GM19193 (cell line): ENCODE measurements around the gene SLC7A11.

Source experiments
- POLR2A ChIP-seq: IDR thresholded peaks from 4 replicates; pipeline ENCODE4 v1.6.1; 2011; ENCODE audit not compliant: insufficient read depth, insufficient read length; ENCODE audit errors: extremely low read depth

Gene SLC7A11

GRCh38 chr4:138251938-138252337 lies 9.8 kb upstream of the SLC7A11 start:
- TF ChIP-seq POLR2A: no peak

GRCh38 chr4:138249132-138249531 lies 7.0 kb upstream of the SLC7A11 start:
- no peak for TF ChIP-seq POLR2A

- TF ChIP-seq POLR2A: no peak
These were observed 5.9 kb upstream of the SLC7A11 start for GRCh38 chr4:138248058-138248457.

GRCh38 chr4:138247643-138248042 lies 5.5 kb upstream of the SLC7A11 start:
- no peak for TF ChIP-seq POLR2A

DNA sequence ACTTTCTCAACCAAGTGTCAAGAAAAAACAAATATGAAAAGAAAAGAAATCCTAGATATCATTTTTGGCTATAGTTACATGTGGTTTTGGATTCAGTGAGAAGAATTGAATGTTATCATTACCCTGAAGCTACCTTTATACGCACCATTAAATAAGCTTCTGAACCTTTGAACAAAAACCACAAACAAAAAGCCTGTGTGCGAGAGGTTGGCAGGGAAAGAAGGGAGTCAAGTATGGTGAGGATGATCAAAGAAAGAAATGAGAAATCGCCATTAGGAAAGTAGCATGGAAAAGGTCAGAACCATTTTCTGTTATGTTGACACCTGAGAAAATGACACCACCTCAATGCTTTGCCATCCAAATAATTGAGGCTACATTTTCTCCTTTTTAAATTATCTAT lies 1.2 kb upstream of the SLC7A11 start:
- no peak for TF ChIP-seq POLR2A

DNA sequence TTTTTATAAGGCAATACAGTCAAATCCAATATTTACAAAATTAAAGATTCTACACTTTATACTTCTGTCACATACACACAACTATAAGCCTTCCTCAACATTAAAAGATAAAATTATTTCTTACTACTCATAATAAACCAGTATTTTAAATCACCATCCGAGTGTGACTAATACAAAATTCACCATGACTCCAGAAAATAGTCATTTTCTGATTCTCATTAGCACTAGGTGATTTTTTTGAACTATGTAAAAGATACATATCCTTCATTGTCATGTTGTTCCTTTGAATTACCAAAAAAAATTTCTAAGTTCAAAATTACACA lies 646 bp upstream of the SLC7A11 start:
- no peak for TF ChIP-seq POLR2A

DNA sequence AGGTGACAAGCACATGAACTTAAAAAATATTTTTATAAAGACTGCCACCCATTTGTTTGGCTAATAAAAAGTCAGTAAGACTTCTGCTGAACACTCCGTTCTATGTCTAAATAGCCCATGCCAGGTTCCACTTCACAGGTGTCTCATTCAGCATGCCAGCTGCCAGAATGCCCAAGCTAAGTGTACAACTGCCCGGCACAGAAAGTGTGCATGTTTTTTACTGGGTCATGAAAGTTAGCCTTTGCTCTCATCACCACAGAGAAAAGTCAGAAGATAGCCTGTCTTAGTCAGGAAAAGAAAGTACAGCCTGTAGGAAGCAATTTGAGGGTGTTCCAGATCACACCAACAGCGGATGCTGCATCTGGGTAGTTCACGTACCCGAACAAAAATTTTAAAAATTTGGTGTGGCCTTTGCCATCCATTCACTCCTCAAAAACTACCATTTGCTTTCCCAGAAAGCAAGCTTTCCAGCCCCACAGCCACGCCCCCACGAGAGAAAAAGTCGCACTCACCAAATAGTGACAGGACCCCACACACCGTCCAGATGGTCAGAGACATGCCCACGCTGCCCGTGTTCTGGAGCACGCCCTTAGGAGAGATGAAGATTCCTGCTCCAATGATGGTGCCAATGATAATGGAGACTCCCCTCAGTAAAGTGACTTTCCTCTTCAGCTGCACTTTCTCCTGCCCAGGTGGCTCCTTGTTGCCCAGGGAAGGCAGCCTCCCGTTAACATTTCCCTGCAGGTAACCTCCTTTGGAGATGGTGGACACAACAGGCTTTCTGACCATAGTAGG lies 671 bp downstream of the SLC7A11 start:
- no peak for TF ChIP-seq POLR2A

DNA sequence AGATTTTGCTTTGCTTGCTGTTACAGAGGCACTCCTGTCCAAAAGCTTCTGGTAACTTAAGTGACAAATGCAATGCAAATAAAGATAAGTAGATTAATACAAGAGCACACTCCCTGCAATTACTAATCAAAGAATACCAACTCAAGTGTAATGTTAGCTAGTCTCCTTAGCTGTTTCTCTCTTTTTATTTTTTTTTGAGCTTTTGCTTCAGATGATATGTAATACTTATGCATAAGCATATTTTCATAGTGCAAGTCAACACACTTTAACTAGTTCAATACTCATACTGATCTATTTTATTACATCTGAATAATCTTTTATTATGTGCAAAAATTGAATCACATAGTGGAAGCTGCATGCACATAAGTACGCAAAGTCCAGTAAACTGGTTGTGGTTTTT lies 2.7 kb downstream of the SLC7A11 start:
- no peak for TF ChIP-seq POLR2A

- no peak for TF ChIP-seq POLR2A
These were observed 3.4 kb downstream of the SLC7A11 start for GRCh38 chr4:138238521-138239292.

DNA sequence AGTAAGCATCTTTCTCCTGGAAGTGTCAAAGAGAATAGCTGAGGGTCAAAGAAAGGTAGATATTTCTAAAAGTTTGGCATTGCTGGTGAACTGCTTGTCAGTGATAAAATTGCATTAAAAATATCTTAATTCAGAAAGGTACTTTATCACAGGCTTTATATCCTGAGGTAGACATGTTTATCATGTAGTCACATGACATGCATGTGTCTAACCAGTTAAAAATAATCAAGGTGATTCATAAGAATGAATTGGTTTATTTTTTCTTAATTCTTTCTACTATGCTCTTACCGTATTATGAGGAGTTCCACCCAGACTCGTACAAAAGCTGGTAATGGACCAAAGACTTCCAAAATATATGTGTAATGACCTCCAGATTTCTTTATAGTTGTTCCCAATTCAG lies 6.1 kb downstream of the SLC7A11 start:
- no peak for TF ChIP-seq POLR2A

DNA sequence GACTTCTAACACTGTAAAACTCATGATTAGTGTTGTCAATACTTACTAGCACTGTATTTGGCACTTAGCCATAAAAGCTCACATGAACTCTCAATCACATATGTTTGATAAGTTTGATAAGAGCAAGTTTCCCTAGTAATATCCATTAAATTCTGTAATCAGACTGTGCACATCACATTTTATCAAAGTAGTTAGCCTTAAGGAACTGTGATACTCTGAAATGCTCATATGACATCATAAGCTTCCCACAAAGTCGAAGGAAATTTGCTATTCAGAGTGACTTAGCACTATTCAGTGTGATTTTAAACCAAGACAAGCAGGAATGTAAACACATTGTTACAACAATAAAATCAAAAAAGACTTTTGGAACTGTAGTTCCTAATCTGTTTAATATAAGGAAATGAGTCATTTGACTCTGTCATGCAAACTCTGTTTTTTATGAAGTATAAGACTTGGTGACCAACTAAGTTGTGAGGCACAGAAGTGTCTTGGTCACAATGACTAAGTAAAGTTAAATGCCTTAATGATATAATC lies 6.7 kb downstream of the SLC7A11 start:
- TF ChIP-seq POLR2A: no peak

DNA sequence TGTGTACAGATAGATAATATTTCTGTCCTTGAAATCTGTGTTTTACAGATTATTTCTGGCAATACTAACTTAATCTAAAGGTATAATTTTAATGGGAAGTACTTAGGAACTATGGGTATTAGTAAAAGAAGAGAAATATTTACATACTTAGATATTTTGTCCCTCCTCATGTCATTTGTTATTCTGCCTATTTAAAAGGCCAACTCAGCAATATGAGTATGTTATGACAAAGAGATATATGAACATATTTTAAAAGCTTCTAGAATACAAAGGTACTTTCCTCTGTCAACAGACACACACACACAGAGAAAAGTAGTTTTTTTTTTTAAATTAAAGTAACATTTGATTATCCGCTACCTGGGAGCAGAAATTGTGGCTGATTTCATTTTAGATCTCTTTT lies 7.9 kb downstream of the SLC7A11 start:
- TF ChIP-seq POLR2A: no peak

DNA sequence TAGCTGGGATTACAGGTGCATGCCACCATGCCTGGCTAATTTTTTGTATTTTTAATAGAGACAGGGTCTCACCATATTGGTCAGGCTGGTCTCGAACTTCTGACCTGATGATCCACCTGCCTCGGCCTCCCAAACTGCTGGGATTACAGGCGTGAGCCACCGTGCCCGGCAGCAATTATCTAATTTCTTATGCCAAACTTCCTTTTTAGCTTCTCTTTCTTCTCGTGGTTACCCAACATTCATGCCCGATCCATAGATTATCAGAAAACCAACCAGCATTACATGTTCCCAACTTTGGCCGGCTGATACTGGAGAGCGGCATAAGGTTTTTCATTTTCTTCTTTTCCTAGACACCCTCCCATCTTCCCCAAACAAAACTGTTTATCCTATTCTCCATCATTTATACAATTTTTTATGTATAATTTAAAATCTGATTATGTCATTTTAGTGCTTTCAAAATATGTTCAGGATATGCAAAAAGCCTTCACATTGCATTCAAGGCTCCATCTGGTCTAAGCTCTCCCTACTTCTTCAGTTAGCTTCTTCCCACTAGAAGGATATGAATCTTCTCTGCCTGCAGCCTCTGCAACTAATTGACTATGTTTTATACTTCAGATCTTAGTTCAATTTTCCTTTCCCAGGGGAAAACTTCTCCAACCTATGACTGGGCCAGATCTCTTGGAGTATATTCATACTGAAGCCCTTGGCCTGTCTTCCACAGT lies 8.7 kb downstream of the SLC7A11 start:
- TF ChIP-seq POLR2A: no peak

DNA sequence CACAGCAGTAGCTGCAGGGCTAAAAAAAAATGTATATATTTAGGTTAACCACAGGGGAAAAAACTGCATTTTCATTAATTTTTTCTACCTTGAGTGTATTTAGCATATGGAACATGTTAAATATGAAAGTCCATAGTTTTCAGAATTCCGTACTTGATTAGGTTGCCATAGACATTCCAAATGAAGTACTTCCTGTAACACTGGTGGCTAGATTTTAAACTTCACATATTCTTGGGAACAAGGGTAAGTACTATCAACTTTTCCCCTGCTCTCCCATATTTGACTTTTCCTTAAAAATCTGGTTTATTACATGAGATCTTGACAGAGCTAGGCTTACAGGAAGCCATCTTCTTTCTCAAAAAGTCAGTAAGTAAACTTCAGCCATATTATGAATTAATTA lies 9.8 kb downstream of the SLC7A11 start:
- no peak for TF ChIP-seq POLR2A

GRCh38 chr4:138230048-138230447 lies 12.1 kb downstream of the SLC7A11 start:
- no peak for TF ChIP-seq POLR2A
